Naive B cell (primary cell): ENCODE results near the gene NKX3-2. TPM values are rescaled to one million over a fixed set of nuclear protein-coding genes. Genes with fewer than 3 reads are reported as not detected.
A peak's percentile ranks its signal among the peaks of the same experiment; 100 is the strongest.
"Not testable (repeated sequence)": the region's sequence is repeated elsewhere in the genome, so short reads cannot be mapped to it uniquely, and the experiment has no call there.

ENCODE experiments used
- ATAC-seq, 2 donors: fragments of 150-1000 bp; cut with Tn5 transposase; 2 replicates each; pipeline ENCODE4 v1.10.0; 2021; ENCODE audit warnings: low read depth in 2 of 2, mild to moderate bottlenecking in 2 of 2, moderate library complexity in 2 of 2
- DNase-seq: peaks from one replicate; pipeline ENCODE4 v3.0.0; 2022
- H3K27ac Mint-ChIP-seq, 6 donors: one replicate each; pipeline ENCODE4 v1.8.0; 2020 to 2022; ENCODE audit warnings: mild to moderate bottlenecking in 6 of 6, mixed read lengths in 6 of 6, moderate library complexity in 5 of 6, inconsistent platforms in 2 of 6
- H3K27me3 Mint-ChIP-seq, 3 donors: one replicate each; pipeline ENCODE4 v1.8.0; 2021 to 2022; ENCODE audit warnings: mixed read lengths in 3 of 3, mild to moderate bottlenecking in 1 of 3
- H3K36me3 Mint-ChIP-seq, 2 donors: one replicate each; pipeline ENCODE4 v1.8.0; 2020 to 2022; ENCODE audit warnings: mixed read lengths in 2 of 2, inconsistent platforms in 1 of 2, mild to moderate bottlenecking in 1 of 2
- H3K4me1 Mint-ChIP-seq, 3 donors: one replicate each; pipeline ENCODE4 v1.8.0; 2020 to 2022; ENCODE audit warnings: mixed read lengths in 3 of 3, inconsistent platforms in 1 of 3, mild to moderate bottlenecking in 1 of 3, moderate library complexity in 1 of 3
- H3K4me3 Mint-ChIP-seq, 8 donors: one replicate each; pipeline ENCODE4 v1.8.0; 2020 to 2022; ENCODE audit warnings: mild to moderate bottlenecking in 8 of 8, mixed read lengths in 8 of 8, moderate library complexity in 8 of 8, inconsistent platforms in 2 of 8
- H3K9me3 Mint-ChIP-seq, 7 donors: one replicate each; pipeline ENCODE4 v1.8.0; 2020 to 2022; ENCODE audit warnings: mixed read lengths in 7 of 7, mild to moderate bottlenecking in 5 of 7, inconsistent platforms in 2 of 7, moderate library complexity in 1 of 7
- polyA plus RNA-seq, 6 donors: library from polyadenylated mRNA; unstranded; fragments of 300-500 nt; fragmentation: Illumina TruSeq; gene quantifications; one replicate each; pipeline ENCODE4 v1.2.3, GENCODE V29; 2021; ENCODE audit warnings: low read depth in 6 of 6

Gene NKX3-2
- polyA plus RNA-seq, result not detected

DNA sequence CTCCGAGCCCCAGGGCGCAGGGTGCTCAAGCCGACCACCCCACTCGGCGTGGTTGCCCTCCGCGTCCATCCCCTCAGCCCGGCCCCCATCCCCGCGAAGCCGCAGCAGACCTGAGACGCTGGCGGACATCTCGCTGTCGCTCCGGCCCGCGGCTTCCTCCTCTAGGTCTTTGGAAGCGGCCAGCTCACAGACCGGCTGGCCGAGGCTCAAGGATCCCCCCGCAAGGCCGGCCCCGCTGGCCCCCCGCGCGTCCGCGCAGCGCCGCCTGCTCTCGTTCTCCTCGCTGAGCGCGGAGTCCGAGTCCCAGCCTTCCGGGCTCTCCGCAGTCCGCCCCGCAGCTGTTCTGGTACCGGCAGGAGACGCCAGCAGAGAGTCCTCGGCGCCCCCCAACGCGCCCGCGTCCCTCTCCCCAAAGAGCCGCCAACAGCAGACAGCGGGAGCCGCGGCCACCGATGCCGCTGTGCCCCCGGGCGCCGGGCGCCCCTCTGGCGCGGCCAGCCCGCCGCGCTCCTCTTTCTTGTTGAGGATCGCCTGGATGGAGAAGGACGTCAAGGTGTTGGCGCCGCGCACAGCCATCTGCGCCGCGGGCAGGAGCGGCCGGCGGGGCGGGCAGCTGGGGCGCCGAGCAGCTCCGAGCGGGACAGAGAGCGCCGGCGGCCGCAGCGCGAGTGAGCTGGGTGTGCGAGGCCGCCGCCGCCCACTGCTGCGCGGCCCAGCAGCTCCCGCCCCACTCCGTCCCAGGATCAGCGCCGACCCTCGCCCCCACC lies at the start of gene NKX3-2:
Gene NKX3-2 (minus strand): TSS at position 670 of the 767 bp plus-strand sequence. CDS start 94 bp downstream, at position 576.
- no peak for ATAC-seq
- no peak for DNase-seq
- H3K36me3 Mint-ChIP-seq, result peaks cover 0 to 23% of the 10 kb centered on the region in 2 donors
- peak within 1 kb of the TSS in 4 of 6 donors; percentile 54 to 92 (median 82) for H3K27ac Mint-ChIP-seq
- peak within 1 kb of the TSS; percentile 82 to 92 (median 85) for H3K4me3 Mint-ChIP-seq
- H3K27me3 Mint-ChIP-seq, result peaks cover 58 to 82% (median 60%) of the 10 kb centered on the region in 3 donors
- peaks cover 0 to 30% (median 12%) of the 10 kb centered on the region in 7 donors for H3K9me3 Mint-ChIP-seq
- H3K4me1 Mint-ChIP-seq, result peaks cover 36 to 54% (median 50%) of the 10 kb centered on the region in 3 donors

- Mint-ChIP-seq H3K27me3 (no peaks in the 10 kb centered on the region), H3K27ac (no peak overlapping the region), H3K36me3 (peaks cover 20 to 28% of the 10 kb centered on the region in 2 donors), H3K9me3 (no peaks in the 10 kb centered on the region), H3K4me3 (no peak overlapping the region), H3K4me1 (peaks cover 0 to 5% (median 0%) of the 10 kb centered on the region in 3 donors)
- DNase-seq, result no peak
- ATAC-seq, result no peak
Measured at GRCh38 chr4:13592220-13592619, 47.9 kb upstream of the NKX3-2 start.

DNA sequence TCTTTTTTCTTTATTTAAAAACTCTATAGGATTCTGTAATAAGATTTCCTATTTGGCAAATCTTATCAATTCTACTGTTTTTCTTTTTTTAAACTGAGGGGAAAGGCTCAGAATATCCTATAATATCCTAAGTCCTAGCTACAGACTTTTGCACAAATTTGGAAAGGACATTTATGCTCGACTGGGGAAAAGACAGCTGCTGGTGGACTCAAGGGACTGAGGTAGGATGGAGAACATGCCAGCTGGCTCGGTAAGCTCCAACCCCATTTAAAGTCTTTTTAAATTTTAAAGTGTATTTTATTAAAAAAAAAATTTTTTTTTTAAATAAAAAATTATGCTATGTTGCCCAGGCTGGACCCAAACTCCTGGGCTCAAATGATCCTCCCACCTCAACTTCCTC lies 46.5 kb upstream of the NKX3-2 start:
- H3K36me3 Mint-ChIP-seq, result peaks cover 10 to 21% of the 10 kb centered on the region in 2 donors

GRCh38 chr4:13588954-13589353 lies 44.6 kb upstream of the NKX3-2 start:
- Mint-ChIP-seq H3K36me3 (peaks cover 14 to 16% of the 10 kb centered on the region in 2 donors), H3K27ac (no peak overlapping the region)
- DNase-seq, result no peak

More for the DNA sequence above, 46.5 kb upstream of the NKX3-2 start:
- H3K4me1 Mint-ChIP-seq, result no peaks in the 10 kb centered on the region
- DNase-seq (no peak), ATAC-seq (no peak)
- no peak overlapping the region for H3K27ac Mint-ChIP-seq
- no peak overlapping the region for H3K4me3 Mint-ChIP-seq
- no peaks in the 10 kb centered on the region for H3K9me3 Mint-ChIP-seq
- H3K27me3 Mint-ChIP-seq, result no peaks in the 10 kb centered on the region

GRCh38 chr4:13584481-13584880 lies 40.2 kb upstream of the NKX3-2 start:
- ATAC-seq (no peak), DNase-seq (no peak)
- Mint-ChIP-seq H3K4me1 (no peaks in the 10 kb centered on the region), H3K4me3 (no peak overlapping the region), H3K9me3 (no peaks in the 10 kb centered on the region), H3K36me3 (peaks cover 17 to 25% of the 10 kb centered on the region in 2 donors), H3K27me3 (no peaks in the 10 kb centered on the region), H3K27ac (no peak overlapping the region)

More at GRCh38 chr4:13588954-13589353, 44.6 kb upstream of the NKX3-2 start:
- H3K9me3 Mint-ChIP-seq, result no peaks in the 10 kb centered on the region
- no peak for ATAC-seq
- H3K4me3 Mint-ChIP-seq, result no peak overlapping the region
- no peaks in the 10 kb centered on the region for H3K4me1 Mint-ChIP-seq
- no peaks in the 10 kb centered on the region for H3K27me3 Mint-ChIP-seq

GRCh38 chr4:13580036-13580435 lies 35.7 kb upstream of the NKX3-2 start:
- no peak overlapping the region for H3K4me3 Mint-ChIP-seq
- DNase-seq (no peak), ATAC-seq (no peak)
- H3K27ac Mint-ChIP-seq, result no peak overlapping the region
- no peaks in the 10 kb centered on the region for H3K9me3 Mint-ChIP-seq
- H3K27me3 Mint-ChIP-seq, result no peaks in the 10 kb centered on the region
- H3K36me3 Mint-ChIP-seq, result peaks cover 17 to 25% of the 10 kb centered on the region in 2 donors
- H3K4me1 Mint-ChIP-seq, result no peaks in the 10 kb centered on the region

DNA sequence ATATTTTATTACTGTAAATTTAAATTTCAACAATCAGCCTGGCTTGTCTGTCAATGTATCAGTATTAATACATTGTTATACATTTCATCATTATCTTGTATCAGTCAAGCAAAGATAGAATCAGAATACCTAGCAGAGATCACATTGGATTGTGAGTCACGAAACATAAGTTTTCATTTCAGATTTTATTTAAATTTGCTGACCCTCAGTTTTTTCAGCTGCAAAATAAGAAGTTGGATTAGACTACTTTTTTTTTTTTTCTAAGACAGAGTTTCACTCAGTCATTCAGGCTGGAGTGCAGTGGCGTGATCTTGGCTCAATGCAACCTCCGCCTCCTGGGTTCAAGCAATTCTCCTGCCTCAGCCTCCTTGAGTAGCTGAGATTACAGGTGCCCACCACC lies 33.4 kb upstream of the NKX3-2 start:
- ATAC-seq (no peak), DNase-seq (no peak)
- Mint-ChIP-seq H3K4me1 (no peaks in the 10 kb centered on the region), H3K4me3 (no peak overlapping the region), H3K36me3 (peaks cover 8 to 22% of the 10 kb centered on the region in 2 donors), H3K27ac (no peak overlapping the region), H3K27me3 (no peaks in the 10 kb centered on the region), H3K9me3 (no peaks in the 10 kb centered on the region)

GRCh38 chr4:13570916-13571315 lies 26.6 kb upstream of the NKX3-2 start:
- Mint-ChIP-seq H3K9me3 (no peaks in the 10 kb centered on the region), H3K36me3 (peaks cover 37 to 39% of the 10 kb centered on the region in 2 donors), H3K27ac (peak overlapping the region in 2 of 6 donors; percentile 23 to 35), H3K4me3 (no peak overlapping the region), H3K4me1 (peaks cover 0 to 3% (median 0%) of the 10 kb centered on the region in 3 donors), H3K27me3 (no peaks in the 10 kb centered on the region)
- no peak for DNase-seq
- no peak for ATAC-seq

- Mint-ChIP-seq H3K27me3 (no peaks in the 10 kb centered on the region), H3K27ac (peak overlapping the region in 2 of 6 donors; percentile 12 to 76), H3K9me3 (peaks cover 0 to 4% (median 0%) of the 10 kb centered on the region in 7 donors), H3K4me3 (no peak overlapping the region), H3K4me1 (peaks cover 0 to 6% (median 0%) of the 10 kb centered on the region in 3 donors), H3K36me3 (peaks cover 36 to 38% of the 10 kb centered on the region in 2 donors)
- DNase-seq (no peak), ATAC-seq (no peak)
Measured at GRCh38 chr4:13567125-13567524, 22.8 kb upstream of the NKX3-2 start.

GRCh38 chr4:13562876-13563275 lies 18.6 kb upstream of the NKX3-2 start:
- peaks cover 0 to 4% (median 0%) of the 10 kb centered on the region in 7 donors for H3K9me3 Mint-ChIP-seq
- no peak for ATAC-seq
- no peaks in the 10 kb centered on the region for H3K27me3 Mint-ChIP-seq

DNA sequence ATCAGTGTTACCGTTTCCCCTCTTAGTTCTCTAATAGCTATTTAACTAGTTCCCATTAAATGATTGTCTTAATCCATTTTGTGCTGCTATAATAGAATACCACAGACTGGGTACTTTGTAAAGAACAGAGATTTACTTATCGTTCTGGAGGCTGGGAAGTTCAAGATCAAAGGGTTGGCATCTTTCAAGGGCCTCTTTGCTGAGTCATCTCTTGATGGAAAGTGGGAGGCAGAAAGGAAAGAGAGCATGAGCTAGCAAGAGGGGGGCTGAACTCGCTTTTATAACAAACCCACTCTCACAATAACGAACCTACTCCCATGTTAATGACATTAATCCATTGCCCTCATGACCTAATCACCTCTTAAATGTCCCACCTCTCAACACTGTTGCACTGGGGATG lies 17.4 kb upstream of the NKX3-2 start:
- H3K27ac Mint-ChIP-seq, result no peak overlapping the region

More at GRCh38 chr4:13562876-13563275, 18.6 kb upstream of the NKX3-2 start:
- no peak for DNase-seq
- Mint-ChIP-seq H3K4me1 (peaks cover 0 to 3% (median 0%) of the 10 kb centered on the region in 3 donors), H3K27ac (peak overlapping the region in 1 of 6 donors; percentile 17), H3K36me3 (peaks cover 14 to 24% of the 10 kb centered on the region in 2 donors), H3K4me3 (no peak overlapping the region)

GRCh38 chr4:13560111-13560510 lies 15.8 kb upstream of the NKX3-2 start:
- H3K9me3 Mint-ChIP-seq, H3K4me3 Mint-ChIP-seq, H3K4me1 Mint-ChIP-seq, DNase-seq, ATAC-seq: not testable (repeated sequence)
- Mint-ChIP-seq H3K27ac (peak overlapping the region in 1 of 6 donors; percentile 25), H3K27me3 (peaks cover 0 to 10% (median 8%) of the 10 kb centered on the region in 3 donors), H3K36me3 (peaks cover 0 to 11% of the 10 kb centered on the region in 2 donors)

More for the DNA sequence above, 17.4 kb upstream of the NKX3-2 start:
- no peak for ATAC-seq
- DNase-seq, result no peak
- H3K27me3 Mint-ChIP-seq, result peaks cover 0 to 8% (median 5%) of the 10 kb centered on the region in 3 donors
- peaks cover 0 to 3% (median 0%) of the 10 kb centered on the region in 3 donors for H3K4me1 Mint-ChIP-seq
- peaks cover 0 to 4% (median 0%) of the 10 kb centered on the region in 7 donors for H3K9me3 Mint-ChIP-seq
- peaks cover 7 to 20% of the 10 kb centered on the region in 2 donors for H3K36me3 Mint-ChIP-seq
- no peak overlapping the region for H3K4me3 Mint-ChIP-seq

- DNase-seq (no peak), ATAC-seq (no peak)
- no peak overlapping the region for H3K4me3 Mint-ChIP-seq
- peaks cover 0 to 3% (median 0%) of the 10 kb centered on the region in 3 donors for H3K4me1 Mint-ChIP-seq
- no peak overlapping the region for H3K27ac Mint-ChIP-seq
- peaks cover 0 to 4% (median 0%) of the 10 kb centered on the region in 7 donors for H3K9me3 Mint-ChIP-seq
- peaks cover 0 to 11% of the 10 kb centered on the region in 2 donors for H3K36me3 Mint-ChIP-seq
- H3K27me3 Mint-ChIP-seq, result peaks cover 0 to 10% (median 8%) of the 10 kb centered on the region in 3 donors
Measured at GRCh38 chr4:13559413-13559812, 15.1 kb upstream of the NKX3-2 start.

DNA sequence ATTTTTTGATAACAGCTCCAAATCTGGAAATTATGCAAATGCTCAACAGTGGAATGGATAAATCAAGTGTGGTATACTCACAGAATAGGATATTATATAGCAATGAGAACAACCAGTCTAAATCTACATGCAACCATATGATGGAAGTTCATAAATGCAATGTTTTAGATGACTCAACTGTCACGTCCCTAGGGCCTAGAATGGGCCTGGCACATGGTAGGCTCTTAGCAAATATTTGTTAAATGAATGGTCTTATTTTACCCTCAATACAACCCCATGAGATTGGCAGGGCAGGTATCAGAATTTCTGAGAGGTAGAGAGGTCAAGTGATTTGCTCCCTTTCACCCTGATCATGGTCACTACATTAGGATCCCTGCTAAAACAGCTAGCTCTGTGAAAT lies 14.6 kb upstream of the NKX3-2 start:
- no peak overlapping the region for H3K4me3 Mint-ChIP-seq
- H3K27me3 Mint-ChIP-seq, result peaks cover 0 to 11% (median 10%) of the 10 kb centered on the region in 3 donors
- peaks cover 0 to 3% (median 0%) of the 10 kb centered on the region in 3 donors for H3K4me1 Mint-ChIP-seq
- peaks cover 0 to 4% (median 0%) of the 10 kb centered on the region in 7 donors for H3K9me3 Mint-ChIP-seq
- H3K36me3 Mint-ChIP-seq, result peaks cover 0 to 11% of the 10 kb centered on the region in 2 donors
- no peak for DNase-seq
- H3K27ac Mint-ChIP-seq, result no peak overlapping the region
- no peak for ATAC-seq
